ENCODE measurements around the gene ARID3A. TPM values are rescaled to one million over a fixed set of nuclear protein-coding genes. Genes with fewer than 3 reads are reported as not detected.

ARID3A gene
- total RNA-seq, 1 experiment from 2014 or later, result 28.9 TPM

GRCh38 chr19:952049-952679, 26.3 kb downstream of the ARID3A start:
- in situ Hi-C loops (cut with HindIII; ENCODE audit: low pct_unique_long_range_greater_than_20kb, low sequenced_read_pairs), result no loop called here
- no peaks in the 10 kb centered on the region for H3K36me3 ChIP-seq (ENCODE audit: control insufficient read depth, insufficient read depth, low read length)
- no TSS peak for BruUV-seq (replicated peaks)
- ChIA-PET POLR2A (no interaction called here), CTCF (no interaction called here)
- DNase-seq (ENCODE audit: low read depth, low spot score) (no peak), ATAC-seq (no peak)
- H3K27me3 ChIP-seq (ENCODE audit: control insufficient read depth, insufficient read depth, low read length), result no peaks in the 10 kb centered on the region
- H3K4me3 ChIP-seq (ENCODE audit: low read depth in 2 of 2, low read length in 2 of 2), result no peak overlapping the region
- H3K9me3 ChIP-seq (ENCODE audit: control insufficient read depth, insufficient read depth, low read depth, low read length), result no peaks in the 10 kb centered on the region
- intact Hi-C loops (cut with micrococcal nuclease; ENCODE audit: unreplicated experiment), result no loop called here
- no peak for TF ChIP-seq SIN3A (IDR thresholded peaks at IDR 0.05; ENCODE audit: borderline replicate concordance, insufficient read depth, low read depth, low read length)
- H3K4me1 ChIP-seq (ENCODE audit: control insufficient read depth, insufficient read depth, low read length), result peaks cover 19% of the 10 kb centered on the region
- 0 out of 2 replicates have a peak overlapping the region, but pooled peaks have one; percentile 23 for H3K27ac ChIP-seq (ENCODE audit: low read length)

GRCh38 chr19:952680-953444, 27.0 kb downstream of the ARID3A start:
- Histone ChIP-seq H3K4me1 (ENCODE audit: control insufficient read depth, insufficient read depth, low read length) (peaks cover 23% of the 10 kb centered on the region), H3K4me3 (ENCODE audit: low read depth in 2 of 2, low read length in 2 of 2) (no peak overlapping the region), H3K27me3 (ENCODE audit: control insufficient read depth, insufficient read depth, low read length) (no peaks in the 10 kb centered on the region), H3K36me3 (ENCODE audit: control insufficient read depth, insufficient read depth, low read length) (no peaks in the 10 kb centered on the region), H3K9me3 (ENCODE audit: control insufficient read depth, insufficient read depth, low read depth, low read length) (no peaks in the 10 kb centered on the region), H3K27ac (ENCODE audit: low read length) (0 out of 2 replicates have a peak overlapping the region, but pooled peaks have one; percentile 23)
- no peak for ATAC-seq
- ChIA-PET CTCF (no interaction called here), POLR2A (no interaction called here)
- in situ Hi-C loops (cut with HindIII; ENCODE audit: low pct_unique_long_range_greater_than_20kb, low sequenced_read_pairs), result no loop called here
- intact Hi-C loops (cut with micrococcal nuclease; ENCODE audit: unreplicated experiment), result no loop called here
- no peak for DNase-seq (ENCODE audit: low read depth, low spot score)
- no TSS peak for BruUV-seq (replicated peaks)
- no peak for TF ChIP-seq CTCF (IDR thresholded peaks at IDR 0.05)
- no peak for TF ChIP-seq TCF7L2 (IDR thresholded peaks at IDR 0.05; ENCODE audit: low read depth, low read length)
- TF ChIP-seq POLR2AphosphoS5 (IDR thresholded peaks at IDR 0.05; ENCODE audit: low read depth, low read length), result no peak
- TF ChIP-seq REST (IDR thresholded peaks at IDR 0.05; ENCODE audit: insufficient read depth in 1 of 2, low read depth in 2 of 2, low read length in 1 of 2), result no peak
- TF ChIP-seq SIN3A (IDR thresholded peaks at IDR 0.05; ENCODE audit: borderline replicate concordance, insufficient read depth, low read depth, low read length), result no peak

Measured in Panc1 (cell line).